Neural cell (in vitro differentiated cells): ENCODE data around the gene CRYZ. TPM values are rescaled to one million over a fixed set of nuclear protein-coding genes. Genes with fewer than 3 reads are reported as not detected.

ENCODE experiments used
- H2AFZ ChIP-seq: fragments of 200-600, 300-800 bp; sonication (generic), shearing (Covaris generic); 2 replicates; pipeline ENCODE4 v1.6.0; 2014; ENCODE audit warnings: low read depth, mild to moderate bottlenecking, antibody characterized with exemption, low read length, moderate library complexity
- H3F3A ChIP-seq: fragments of 200-600 bp; shearing (Covaris generic); 2 replicates; pipeline ENCODE4 v1.6.1; 2016; ENCODE audit warnings: mild to moderate bottlenecking, moderate library complexity, mixed read lengths, antibody characterized with exemption, low read length; ENCODE audit not compliant: insufficient read depth, poor library complexity, severe bottlenecking
- H3K27ac ChIP-seq: fragments of 200-600, 300-800 bp; sonication (generic), shearing (Covaris generic); 2 replicates; pipeline ENCODE4 v1.5.1; 2014; ENCODE audit warnings: mild to moderate bottlenecking, low read length, moderate library complexity
- H3K27me3 ChIP-seq: fragments of 300-800, 200-600 bp; sonication (generic), shearing (Covaris generic); 2 replicates; pipeline ENCODE4 v1.6.0; 2014; ENCODE audit warnings: mild to moderate bottlenecking, low read depth, low read length, moderate library complexity; ENCODE audit not compliant: insufficient read depth
- H3K36me3 ChIP-seq: fragments of 300-800, 200-600 bp; sonication (generic), shearing (Covaris generic); 2 replicates; pipeline ENCODE4 v1.5.1; 2014; ENCODE audit warnings: mild to moderate bottlenecking, antibody characterized with exemption, low read length, moderate library complexity; ENCODE audit not compliant: insufficient read depth
- H3K4me2 ChIP-seq: fragments of 300-800, 200-600 bp; sonication (generic), shearing (Covaris generic); 2 replicates; pipeline ENCODE4 v1.6.0; 2014; ENCODE audit warnings: mild to moderate bottlenecking, low read length
- H3K4me3 ChIP-seq: fragments of 300-800, 200-600 bp; sonication (generic), shearing (Covaris generic); 2 replicates; pipeline ENCODE4 v1.5.1; 2014; ENCODE audit warnings: mild to moderate bottlenecking, low read length, moderate library complexity
- H3K79me2 ChIP-seq: fragments of 200-600 bp; shearing (Covaris generic); replicated peaks from 2 replicates; pipeline ENCODE4 v1.6.0; 2014; ENCODE audit warnings: mild to moderate bottlenecking, low read length, moderate library complexity; ENCODE audit not compliant: insufficient read depth
- H3K9ac ChIP-seq: fragments of 300-800, 200-600 bp; sonication (generic), shearing (Covaris generic); 2 replicates; pipeline ENCODE4 v1.6.1; 2016; ENCODE audit warnings: mild to moderate bottlenecking, low read length, mixed read lengths
- H3K9me2 ChIP-seq: fragments of 200-600 bp; shearing (Covaris generic); 2 replicates; pipeline ENCODE4 v1.6.1; 2016; ENCODE audit warnings: mild to moderate bottlenecking, low read length, mixed read lengths; ENCODE audit not compliant: insufficient read depth
- H3K9me3 ChIP-seq: fragments of 200-600, 300-800 bp; sonication (generic), shearing (Covaris generic); 2 replicates; pipeline ENCODE4 v1.6.1; 2016; ENCODE audit warnings: mild to moderate bottlenecking, mixed run types, low read length, moderate library complexity, mixed read lengths
- H4K20me1 ChIP-seq: fragments of 200-600 bp; shearing (Covaris generic); 2 replicates; pipeline ENCODE4 v1.6.1; 2016; ENCODE audit warnings: mild to moderate bottlenecking, mixed run types; ENCODE audit not compliant: insufficient read depth
- EP300 ChIP-seq: fragments of 450-650 bp; conservative IDR thresholded peaks from 2 replicates; pipeline ENCODE4 v1.6.1; 2014; ENCODE audit warnings: antibody characterized with exemption, mild to moderate bottlenecking, moderate library complexity; ENCODE audit not compliant: poor library complexity, severe bottlenecking
- EZH2 ChIP-seq: fragments of 200-600, 300-800 bp; shearing (Covaris generic), sonication (generic); IDR thresholded peaks from 2 replicates; pipeline ENCODE4 v1.6.1; 2014; ENCODE audit warnings: antibody characterized with exemption, low read length, borderline replicate concordance, mild to moderate bottlenecking; ENCODE audit not compliant: insufficient read depth, poor library complexity, severe bottlenecking
- MXI1 ChIP-seq: fragments of 450-650 bp; conservative IDR thresholded peaks from 2 replicates; pipeline ENCODE4 v1.6.1; 2014; ENCODE audit warnings: antibody characterized with exemption, mild to moderate bottlenecking; ENCODE audit not compliant: poor library complexity, severe bottlenecking
- POLR2AphosphoS5 ChIP-seq: IDR thresholded peaks from 2 replicates; pipeline ENCODE4 v1.6.1; 2012
- RAD21 ChIP-seq: fragments of 450-650 bp; conservative IDR thresholded peaks from 2 replicates; pipeline ENCODE4 v1.6.1; 2014; ENCODE audit warnings: antibody characterized with exemption, mild to moderate bottlenecking, moderate library complexity
- SMC3 ChIP-seq: fragments of 450-650 bp; conservative IDR thresholded peaks from 2 replicates; pipeline ENCODE4 v1.6.1; 2014; ENCODE audit warnings: antibody characterized with exemption, mild to moderate bottlenecking, moderate library complexity; ENCODE audit not compliant: poor library complexity
- TAF1 ChIP-seq: IDR thresholded peaks from 2 replicates; pipeline ENCODE4 v1.6.1; 2012; ENCODE audit warnings: low read depth
- polyA plus RNA-seq: library from polyadenylated mRNA; depleted of rRNA; stranded (reverse); fragments of >200 nt; gene quantifications from 2 replicates; pipeline ENCODE4 v1.2.3, GENCODE V29; 2014
- TF ChIP-seq, protein P1 (sequence below): fragments of 450-650 bp; IDR thresholded peaks from 2 replicates; pipeline ENCODE4 v1.5.1; 2014; ENCODE audit warnings: antibody characterized with exemption, mild to moderate bottlenecking, moderate library complexity; ENCODE audit not compliant: poor library complexity, severe bottlenecking
- TF ChIP-seq, protein P2 (sequence below): IDR thresholded peaks from 2 replicates; pipeline ENCODE4 v1.6.1; 2012; ENCODE audit warnings: borderline replicate concordance

Gene CRYZ
- polyA plus RNA-seq, 1 donor from 2014 or later, result 1.9 TPM

DNA sequence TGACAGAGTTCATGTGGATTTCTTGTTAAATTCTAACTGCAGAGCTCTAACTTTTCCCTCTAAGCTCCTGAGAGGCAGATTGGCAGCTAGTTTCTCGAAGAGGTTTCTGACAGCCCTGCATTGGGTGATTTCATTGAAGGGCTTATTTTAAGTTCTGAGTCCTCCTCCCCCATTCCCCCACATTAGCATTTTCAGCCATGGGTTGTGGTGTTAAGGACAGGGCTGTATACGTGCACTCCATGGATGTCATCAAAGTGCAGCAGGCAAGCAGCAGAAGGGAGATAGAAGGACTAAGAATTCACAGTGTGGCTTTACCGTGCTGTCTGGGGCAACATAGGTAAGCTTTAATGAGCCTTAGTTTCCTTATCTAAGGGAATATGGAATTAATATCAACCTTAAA, 19.0 kb downstream of the CRYZ start:
- H3K9ac ChIP-seq, result no peak overlapping the region
- H3F3A ChIP-seq, result no peaks in the 10 kb centered on the region
- no peaks in the 10 kb centered on the region for H3K27me3 ChIP-seq
- no peak for TF ChIP-seq POLR2AphosphoS5
- no peak for TF ChIP-seq EP300
- TF ChIP-seq, protein P1, sequence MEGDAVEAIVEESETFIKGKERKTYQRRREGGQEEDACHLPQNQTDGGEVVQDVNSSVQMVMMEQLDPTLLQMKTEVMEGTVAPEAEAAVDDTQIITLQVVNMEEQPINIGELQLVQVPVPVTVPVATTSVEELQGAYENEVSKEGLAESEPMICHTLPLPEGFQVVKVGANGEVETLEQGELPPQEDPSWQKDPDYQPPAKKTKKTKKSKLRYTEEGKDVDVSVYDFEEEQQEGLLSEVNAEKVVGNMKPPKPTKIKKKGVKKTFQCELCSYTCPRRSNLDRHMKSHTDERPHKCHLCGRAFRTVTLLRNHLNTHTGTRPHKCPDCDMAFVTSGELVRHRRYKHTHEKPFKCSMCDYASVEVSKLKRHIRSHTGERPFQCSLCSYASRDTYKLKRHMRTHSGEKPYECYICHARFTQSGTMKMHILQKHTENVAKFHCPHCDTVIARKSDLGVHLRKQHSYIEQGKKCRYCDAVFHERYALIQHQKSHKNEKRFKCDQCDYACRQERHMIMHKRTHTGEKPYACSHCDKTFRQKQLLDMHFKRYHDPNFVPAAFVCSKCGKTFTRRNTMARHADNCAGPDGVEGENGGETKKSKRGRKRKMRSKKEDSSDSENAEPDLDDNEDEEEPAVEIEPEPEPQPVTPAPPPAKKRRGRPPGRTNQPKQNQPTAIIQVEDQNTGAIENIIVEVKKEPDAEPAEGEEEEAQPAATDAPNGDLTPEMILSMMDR, result no peak
- TF ChIP-seq, protein P2, sequence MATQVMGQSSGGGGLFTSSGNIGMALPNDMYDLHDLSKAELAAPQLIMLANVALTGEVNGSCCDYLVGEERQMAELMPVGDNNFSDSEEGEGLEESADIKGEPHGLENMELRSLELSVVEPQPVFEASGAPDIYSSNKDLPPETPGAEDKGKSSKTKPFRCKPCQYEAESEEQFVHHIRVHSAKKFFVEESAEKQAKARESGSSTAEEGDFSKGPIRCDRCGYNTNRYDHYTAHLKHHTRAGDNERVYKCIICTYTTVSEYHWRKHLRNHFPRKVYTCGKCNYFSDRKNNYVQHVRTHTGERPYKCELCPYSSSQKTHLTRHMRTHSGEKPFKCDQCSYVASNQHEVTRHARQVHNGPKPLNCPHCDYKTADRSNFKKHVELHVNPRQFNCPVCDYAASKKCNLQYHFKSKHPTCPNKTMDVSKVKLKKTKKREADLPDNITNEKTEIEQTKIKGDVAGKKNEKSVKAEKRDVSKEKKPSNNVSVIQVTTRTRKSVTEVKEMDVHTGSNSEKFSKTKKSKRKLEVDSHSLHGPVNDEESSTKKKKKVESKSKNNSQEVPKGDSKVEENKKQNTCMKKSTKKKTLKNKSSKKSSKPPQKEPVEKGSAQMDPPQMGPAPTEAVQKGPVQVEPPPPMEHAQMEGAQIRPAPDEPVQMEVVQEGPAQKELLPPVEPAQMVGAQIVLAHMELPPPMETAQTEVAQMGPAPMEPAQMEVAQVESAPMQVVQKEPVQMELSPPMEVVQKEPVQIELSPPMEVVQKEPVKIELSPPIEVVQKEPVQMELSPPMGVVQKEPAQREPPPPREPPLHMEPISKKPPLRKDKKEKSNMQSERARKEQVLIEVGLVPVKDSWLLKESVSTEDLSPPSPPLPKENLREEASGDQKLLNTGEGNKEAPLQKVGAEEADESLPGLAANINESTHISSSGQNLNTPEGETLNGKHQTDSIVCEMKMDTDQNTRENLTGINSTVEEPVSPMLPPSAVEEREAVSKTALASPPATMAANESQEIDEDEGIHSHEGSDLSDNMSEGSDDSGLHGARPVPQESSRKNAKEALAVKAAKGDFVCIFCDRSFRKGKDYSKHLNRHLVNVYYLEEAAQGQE, result no peak
- no peak for TF ChIP-seq MXI1
- TF ChIP-seq TAF1, result no peak
- TF ChIP-seq SMC3, result no peak
- no peak for TF ChIP-seq EZH2
- no peak for TF ChIP-seq RAD21
- no peaks in the 10 kb centered on the region for H4K20me1 ChIP-seq
- no peak overlapping the region for H3K4me2 ChIP-seq
- no peak overlapping the region for H3K27ac ChIP-seq
- no peaks in the 10 kb centered on the region for H3K36me3 ChIP-seq
- H3K79me2 ChIP-seq, result no peaks in the 10 kb centered on the region
- H3K9me2 ChIP-seq, result no peaks in the 10 kb centered on the region
- H3K4me3 ChIP-seq, result no peak overlapping the region
- H2AFZ ChIP-seq, result no peak overlapping the region
- no peaks in the 10 kb centered on the region for H3K9me3 ChIP-seq

DNA sequence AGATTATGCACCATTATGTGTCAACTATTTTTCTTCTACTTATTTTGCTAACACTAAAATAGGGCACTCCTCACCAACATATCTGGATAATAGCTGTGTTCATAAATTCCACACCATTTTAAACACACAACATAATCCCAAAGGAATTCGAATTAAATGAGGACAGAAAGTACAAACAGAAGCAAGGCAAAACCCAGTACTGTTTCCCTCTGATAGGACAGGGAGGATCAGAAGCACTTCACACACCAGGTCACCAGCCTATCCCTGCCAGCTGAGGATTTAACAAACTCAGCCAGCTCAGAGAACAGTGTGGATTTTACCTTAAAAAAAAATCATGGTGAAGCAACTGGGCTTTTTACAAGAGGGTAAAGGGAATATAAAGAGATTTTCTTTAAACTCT, 20.0 kb downstream of the CRYZ start:
- H3K27ac ChIP-seq, result no peak overlapping the region
- no peaks in the 10 kb centered on the region for H3K27me3 ChIP-seq
- no peaks in the 10 kb centered on the region for H3K79me2 ChIP-seq
- no peaks in the 10 kb centered on the region for H3K36me3 ChIP-seq
- H3F3A ChIP-seq, result no peaks in the 10 kb centered on the region
- no peak overlapping the region for H3K4me2 ChIP-seq
- no peaks in the 10 kb centered on the region for H3K9me2 ChIP-seq
- no peak overlapping the region for H3K9ac ChIP-seq
- no peak overlapping the region for H2AFZ ChIP-seq
- H3K4me3 ChIP-seq, result no peak overlapping the region
- TF ChIP-seq SMC3, result no peak
- TF ChIP-seq EZH2, result no peak
- no peak for TF ChIP-seq POLR2AphosphoS5
- TF ChIP-seq, protein P1, result no peak
- TF ChIP-seq, protein P2, result no peak
- no peak for TF ChIP-seq MXI1
- no peak for TF ChIP-seq TAF1
- TF ChIP-seq RAD21, result no peak
- TF ChIP-seq EP300, result no peak
- H4K20me1 ChIP-seq, result no peaks in the 10 kb centered on the region
- no peaks in the 10 kb centered on the region for H3K9me3 ChIP-seq
